Right atrium auricular region (tissue), 2 donors: ENCODE data around the gene POLR3A. TPM values are rescaled to one million over a fixed set of nuclear protein-coding genes. Genes with fewer than 3 reads are reported as not detected.
A peak's percentile ranks its signal among the peaks of the same experiment; 100 is the strongest.

Experiments used
- DNase-seq: peaks from one replicate; pipeline ENCODE4 v3.0.0-alpha.2; 2019; ENCODE audit warnings: low spot score
- H3K27ac ChIP-seq, 2 donors: fragments of 200-600 bp; sonication (generic); 1 replicate in 1 of 2; 2 replicates in 1 of 2; pipeline ENCODE4 v1.5.1; 2016 to 2019
- H3K27me3 ChIP-seq, 2 donors: fragments of 200-600 bp; sonication (generic); one replicate each; pipeline versions ENCODE4 v1.5.1 to v1.6.0; 2017 to 2019
- H3K36me3 ChIP-seq: fragments of 200-600 bp; sonication (generic); one replicate; pipeline ENCODE4 v1.5.1; 2016
- H3K4me1 ChIP-seq, 2 donors: fragments of 200-600 bp; sonication (generic); one replicate each; pipeline versions ENCODE4 v1.5.1 to v1.6.0; 2017 to 2019
- H3K4me3 ChIP-seq, 2 donors: fragments of 200-600 bp; sonication (generic); 1 replicate in 1 of 2; 2 replicates in 1 of 2; pipeline ENCODE4 v1.5.1; 2017 to 2019; ENCODE audit warnings: mild to moderate bottlenecking in 1 of 2, moderate library complexity in 1 of 2
- H3K9me3 ChIP-seq, 2 donors: fragments of 200-600 bp; sonication (generic); one replicate each; pipeline ENCODE4 v1.5.1; 2019
- CTCF ChIP-seq, 2 donors: fragments of 200-600 bp; sonication (generic); IDR thresholded peaks; one replicate each; pipeline ENCODE4 v1.5.1; 2019; ENCODE audit warnings: antibody characterized with exemption in 2 of 2
- total RNA-seq, 2 donors: library from RNA; depleted of rRNA; stranded (reverse); fragments of >200 nt; gene quantifications; one replicate each; pipeline ENCODE4 v1.1.0, GENCODE V29; 2016

POLR3A gene
- total RNA-seq, 2 donors from 2014 or later = 6.9 to 8.2 TPM

- no peak overlapping the region for H3K4me3 ChIP-seq
- H3K9me3 ChIP-seq = no peaks in the 10 kb centered on the region
- H3K27ac ChIP-seq = no peak overlapping the region
- H3K27me3 ChIP-seq = no peaks in the 10 kb centered on the region
- no peak for TF ChIP-seq CTCF (IDR thresholded peaks at IDR 0.05)
- H3K36me3 ChIP-seq = no peaks in the 10 kb centered on the region
- peaks cover 0 to 16% of the 10 kb centered on the region in 2 donors for H3K4me1 ChIP-seq
- no peak for DNase-seq
Measured at GRCh38 chr10:77944519-77944918, 84.8 kb downstream of the POLR3A start.

- peak overlapping the region in 1 of 2 donors; percentile 35 for H3K27ac ChIP-seq
Measured at GRCh38 chr10:77943121-77943901, 86.0 kb downstream of the POLR3A start.

GRCh38 chr10:77941790-77942189, 87.5 kb downstream of the POLR3A start:
- no peak overlapping the region for H3K27ac ChIP-seq
- no peaks in the 10 kb centered on the region for H3K36me3 ChIP-seq
- no peak overlapping the region for H3K4me3 ChIP-seq
- H3K4me1 ChIP-seq = peaks cover 0 to 19% of the 10 kb centered on the region in 2 donors
- no peak for TF ChIP-seq CTCF (IDR thresholded peaks at IDR 0.05)
- no peak for DNase-seq
- H3K9me3 ChIP-seq = no peaks in the 10 kb centered on the region
- H3K27me3 ChIP-seq = no peaks in the 10 kb centered on the region

More at GRCh38 chr10:77943121-77943901, 86.0 kb downstream of the POLR3A start:
- H3K27me3 ChIP-seq = no peaks in the 10 kb centered on the region
- no peaks in the 10 kb centered on the region for H3K36me3 ChIP-seq
- H3K4me1 ChIP-seq = peaks cover 0 to 19% of the 10 kb centered on the region in 2 donors
- no peak for TF ChIP-seq CTCF (IDR thresholded peaks at IDR 0.05)
- DNase-seq = no peak
- no peaks in the 10 kb centered on the region for H3K9me3 ChIP-seq
- H3K4me3 ChIP-seq = no peak overlapping the region

- Histone ChIP-seq H3K4me1 (peaks cover 0 to 19% of the 10 kb centered on the region in 2 donors), H3K27me3 (no peaks in the 10 kb centered on the region), H3K27ac (no peak overlapping the region), H3K36me3 (no peaks in the 10 kb centered on the region), H3K9me3 (no peaks in the 10 kb centered on the region), H3K4me3 (no peak overlapping the region)
- no peak for TF ChIP-seq CTCF (IDR thresholded peaks at IDR 0.05)
- DNase-seq = no peak
Measured at GRCh38 chr10:77940627-77941026, 88.7 kb downstream of the POLR3A start.

- Histone ChIP-seq H3K9me3 (no peaks in the 10 kb centered on the region), H3K36me3 (no peaks in the 10 kb centered on the region), H3K27ac (no peak overlapping the region), H3K27me3 (no peaks in the 10 kb centered on the region), H3K4me1 (peaks cover 0 to 19% of the 10 kb centered on the region in 2 donors), H3K4me3 (no peak overlapping the region)
- TF ChIP-seq CTCF (IDR thresholded peaks at IDR 0.05) = no peak
- no peak for DNase-seq
Measured at GRCh38 chr10:77940225-77940624, 89.1 kb downstream of the POLR3A start.
